ENCODE data around the gene KLF1.

The KLF1 gene

GRCh38 chr19:12875086-12875485 lies 11.9 kb downstream of the KLF1 start:
- H3K4me3 ChIP-seq (ENCODE audit: low read depth, low read length), result no peak overlapping the region
- H3K9ac ChIP-seq (ENCODE audit: low read length), result no peak overlapping the region
- H3K4me1 ChIP-seq (ENCODE audit: control insufficient read depth, insufficient read depth, low read length), result no peaks in the 10 kb centered on the region
- H3K9me3 ChIP-seq (ENCODE audit: control insufficient read depth, insufficient read depth, low read depth, low read length), result no peaks in the 10 kb centered on the region
- peaks cover 12% of the 10 kb centered on the region for H3K36me3 ChIP-seq (ENCODE audit: control insufficient read depth, insufficient read depth, low read length)
- peaks cover 24% of the 10 kb centered on the region for H3K27me3 ChIP-seq (ENCODE audit: control insufficient read depth, insufficient read depth, low read length)
- no peak overlapping the region for H3K27ac ChIP-seq (ENCODE audit: low read depth, low read length)

- Histone ChIP-seq H3K36me3 (ENCODE audit: control insufficient read depth, insufficient read depth, low read length) (peaks cover 12% of the 10 kb centered on the region), H3K4me1 (ENCODE audit: control insufficient read depth, insufficient read depth, low read length) (no peaks in the 10 kb centered on the region), H3K4me3 (ENCODE audit: low read depth, low read length) (peak overlapping the region; percentile 39), H3K27me3 (ENCODE audit: control insufficient read depth, insufficient read depth, low read length) (peaks cover 22% of the 10 kb centered on the region), H3K9me3 (ENCODE audit: control insufficient read depth, insufficient read depth, low read depth, low read length) (no peaks in the 10 kb centered on the region), H3K27ac (ENCODE audit: low read depth, low read length) (no peak overlapping the region), H3K9ac (ENCODE audit: low read length) (no peak overlapping the region)
Measured at GRCh38 chr19:12873891-12874745, 12.9 kb downstream of the KLF1 start.

- Histone ChIP-seq H3K9me3 (ENCODE audit: control insufficient read depth, insufficient read depth, low read depth, low read length) (no peaks in the 10 kb centered on the region), H3K4me3 (ENCODE audit: low read depth, low read length) (peak overlapping the region; percentile 39), H3K9ac (ENCODE audit: low read length) (no peak overlapping the region), H3K27me3 (ENCODE audit: control insufficient read depth, insufficient read depth, low read length) (peaks cover 22% of the 10 kb centered on the region), H3K27ac (ENCODE audit: low read depth, low read length) (no peak overlapping the region), H3K4me1 (ENCODE audit: control insufficient read depth, insufficient read depth, low read length) (no peaks in the 10 kb centered on the region), H3K36me3 (ENCODE audit: control insufficient read depth, insufficient read depth, low read length) (peaks cover 7% of the 10 kb centered on the region)
Measured at GRCh38 chr19:12872941-12873890, 13.8 kb downstream of the KLF1 start.

GRCh38 chr19:12872255-12872654 lies 14.7 kb downstream of the KLF1 start:
- Histone ChIP-seq H3K4me3 (ENCODE audit: low read depth, low read length) (no peak overlapping the region), H3K27ac (ENCODE audit: low read depth, low read length) (no peak overlapping the region), H3K27me3 (ENCODE audit: control insufficient read depth, insufficient read depth, low read length) (peaks cover 22% of the 10 kb centered on the region), H3K9me3 (ENCODE audit: control insufficient read depth, insufficient read depth, low read depth, low read length) (no peaks in the 10 kb centered on the region), H3K36me3 (ENCODE audit: control insufficient read depth, insufficient read depth, low read length) (peaks cover 3% of the 10 kb centered on the region; the same call in 1 of the 2 replicates), H3K4me1 (ENCODE audit: control insufficient read depth, insufficient read depth, low read length) (peaks cover 1% of the 10 kb centered on the region; the same call in 1 of the 2 replicates), H3K9ac (ENCODE audit: low read length) (no peak overlapping the region)

GRCh38 chr19:12871681-12872080 lies 15.3 kb downstream of the KLF1 start:
- Histone ChIP-seq H3K36me3 (ENCODE audit: control insufficient read depth, insufficient read depth, low read length) (peaks cover 3% of the 10 kb centered on the region; the same call in 1 of the 2 replicates), H3K27me3 (ENCODE audit: control insufficient read depth, insufficient read depth, low read length) (peaks cover 22% of the 10 kb centered on the region), H3K4me3 (ENCODE audit: low read depth, low read length) (no peak overlapping the region), H3K27ac (ENCODE audit: low read depth, low read length) (no peak overlapping the region), H3K9me3 (ENCODE audit: control insufficient read depth, insufficient read depth, low read depth, low read length) (no peaks in the 10 kb centered on the region), H3K4me1 (ENCODE audit: control insufficient read depth, insufficient read depth, low read length) (peaks cover 5% of the 10 kb centered on the region), H3K9ac (ENCODE audit: low read length) (no peak overlapping the region)

GRCh38 chr19:12868540-12869112 lies 18.4 kb downstream of the KLF1 start:
- Histone ChIP-seq H3K4me1 (ENCODE audit: control insufficient read depth, insufficient read depth, low read length) (peaks cover 24% of the 10 kb centered on the region), H3K36me3 (ENCODE audit: control insufficient read depth, insufficient read depth, low read length) (no peaks in the 10 kb centered on the region), H3K27ac (ENCODE audit: low read depth, low read length) (no peak overlapping the region), H3K9ac (ENCODE audit: low read length) (no peak overlapping the region), H3K9me3 (ENCODE audit: control insufficient read depth, insufficient read depth, low read depth, low read length) (no peaks in the 10 kb centered on the region), H3K4me3 (ENCODE audit: low read depth, low read length) (no peak overlapping the region), H3K27me3 (ENCODE audit: control insufficient read depth, insufficient read depth, low read length) (peaks cover 14% of the 10 kb centered on the region)

GRCh38 chr19:12867120-12868099 lies 19.6 kb downstream of the KLF1 start:
- peak overlapping the region; percentile 82 for H3K4me3 ChIP-seq (ENCODE audit: low read depth, low read length)
- H3K27me3 ChIP-seq (ENCODE audit: control insufficient read depth, insufficient read depth, low read length), result peaks cover 13% of the 10 kb centered on the region
- no peak overlapping the region for H3K27ac ChIP-seq (ENCODE audit: low read depth, low read length)
- peak overlapping the region; percentile 23 for H3K9ac ChIP-seq (ENCODE audit: low read length)
- H3K36me3 ChIP-seq (ENCODE audit: control insufficient read depth, insufficient read depth, low read length), result no peaks in the 10 kb centered on the region
- no peaks in the 10 kb centered on the region for H3K9me3 ChIP-seq (ENCODE audit: control insufficient read depth, insufficient read depth, low read depth, low read length)
- H3K4me1 ChIP-seq (ENCODE audit: control insufficient read depth, insufficient read depth, low read length), result peaks cover 24% of the 10 kb centered on the region

GRCh38 chr19:12866416-12867119 lies 20.4 kb downstream of the KLF1 start:
- Histone ChIP-seq H3K36me3 (ENCODE audit: control insufficient read depth, insufficient read depth, low read length) (no peaks in the 10 kb centered on the region), H3K27me3 (ENCODE audit: control insufficient read depth, insufficient read depth, low read length) (peaks cover 13% of the 10 kb centered on the region), H3K27ac (ENCODE audit: low read depth, low read length) (no peak overlapping the region), H3K9me3 (ENCODE audit: control insufficient read depth, insufficient read depth, low read depth, low read length) (no peaks in the 10 kb centered on the region), H3K4me1 (ENCODE audit: control insufficient read depth, insufficient read depth, low read length) (peaks cover 24% of the 10 kb centered on the region), H3K4me3 (ENCODE audit: low read depth, low read length) (peak overlapping the region; percentile 82), H3K9ac (ENCODE audit: low read length) (no peak overlapping the region)

GRCh38 chr19:12865746-12866415 lies 21.1 kb downstream of the KLF1 start:
- H3K27me3 ChIP-seq (ENCODE audit: control insufficient read depth, insufficient read depth, low read length), result peaks cover 13% of the 10 kb centered on the region
- H3K27ac ChIP-seq (ENCODE audit: low read depth, low read length), result no peak overlapping the region
- H3K4me1 ChIP-seq (ENCODE audit: control insufficient read depth, insufficient read depth, low read length), result peaks cover 24% of the 10 kb centered on the region
- no peaks in the 10 kb centered on the region for H3K9me3 ChIP-seq (ENCODE audit: control insufficient read depth, insufficient read depth, low read depth, low read length)
- H3K4me3 ChIP-seq (ENCODE audit: low read depth, low read length), result peak overlapping the region; percentile 17; the same call in 1 of the 2 replicates
- H3K36me3 ChIP-seq (ENCODE audit: control insufficient read depth, insufficient read depth, low read length), result no peaks in the 10 kb centered on the region
- H3K9ac ChIP-seq (ENCODE audit: low read length), result no peak overlapping the region

All from HUES6 (cell line).